Left ventricle myocardium inferior (tissue), 1 donor: ENCODE measurements around the gene LMF1. TPM values are rescaled to one million over a fixed set of nuclear protein-coding genes. Genes with fewer than 3 reads are reported as not detected.

Source experiments
- DNase-seq: peaks from one replicate; pipeline ENCODE4 v3.0.0-alpha.2; 2020
- H3K27ac ChIP-seq: fragments of 200-600 bp; replicated peaks from 2 replicates; pipeline ENCODE4 v1.8.0; 2021
- H3K27me3 ChIP-seq: fragments of 200-600 bp; 2 replicates; pipeline ENCODE4 v1.8.0; 2021; ENCODE audit warnings: low read depth
- H3K36me3 ChIP-seq: fragments of 200-600 bp; 2 replicates; pipeline ENCODE4 v1.8.0; 2021
- H3K4me1 ChIP-seq: fragments of 200-600 bp; 2 replicates; pipeline ENCODE4 v1.8.0; 2021
- H3K4me3 ChIP-seq: fragments of 200-600 bp; 2 replicates; pipeline ENCODE4 v1.8.0; 2021; ENCODE audit warnings: mild to moderate bottlenecking, moderate library complexity
- H3K9me3 ChIP-seq: fragments of 200-600 bp; replicated peaks from 2 replicates; pipeline ENCODE4 v1.8.0; 2021
- intact Hi-C: fragments of 100-400 bp; cut with micrococcal nuclease; formaldehyde crosslinking; loops from one replicate; pipeline ENCODE4 v1.11.0; 2022
- total RNA-seq: library from RNA; stranded (reverse); fragmentation: NEBNext Ultra II Directional; extraction: Animal tissue kit (Norgen Biotek cat#: 25700); gene quantifications from one replicate; pipeline ENCODE4 v1.2.1, GENCODE V29; 2021
- TF ChIP-seq, protein P1 (sequence below): fragments of 200-600 bp; IDR thresholded peaks from 2 replicates; pipeline ENCODE4 v1.8.0; 2021; ENCODE audit warnings: antibody characterized with exemption, mild to moderate bottlenecking, borderline replicate concordance
- donor health status: DM: no; HTN: yes; CAD: no; lungs with severe emphysema.

Gene LMF1
- total RNA-seq, 1 donor from 2014 or later: 6.6 TPM

DNA sequence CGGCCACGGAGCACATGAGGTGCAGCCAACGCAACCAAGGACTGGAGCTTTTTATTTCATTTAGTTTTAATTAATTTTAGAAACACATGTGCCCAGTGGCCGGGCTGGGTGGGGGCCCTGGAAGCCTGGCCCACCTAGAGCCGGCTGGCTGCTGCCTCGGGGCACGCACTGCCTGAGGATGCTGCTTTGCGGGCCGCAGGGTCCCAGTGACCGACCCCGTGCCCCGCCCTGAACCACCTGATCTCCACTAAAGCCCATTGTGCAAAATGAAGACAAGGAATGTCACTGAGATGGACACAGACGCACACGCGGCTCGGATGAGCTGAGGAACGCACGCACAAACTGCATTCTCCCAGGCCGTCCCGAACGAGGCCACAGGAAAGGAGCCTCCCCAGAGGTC is 39.6 kb downstream of the LMF1 start:
- TF ChIP-seq, protein P1, sequence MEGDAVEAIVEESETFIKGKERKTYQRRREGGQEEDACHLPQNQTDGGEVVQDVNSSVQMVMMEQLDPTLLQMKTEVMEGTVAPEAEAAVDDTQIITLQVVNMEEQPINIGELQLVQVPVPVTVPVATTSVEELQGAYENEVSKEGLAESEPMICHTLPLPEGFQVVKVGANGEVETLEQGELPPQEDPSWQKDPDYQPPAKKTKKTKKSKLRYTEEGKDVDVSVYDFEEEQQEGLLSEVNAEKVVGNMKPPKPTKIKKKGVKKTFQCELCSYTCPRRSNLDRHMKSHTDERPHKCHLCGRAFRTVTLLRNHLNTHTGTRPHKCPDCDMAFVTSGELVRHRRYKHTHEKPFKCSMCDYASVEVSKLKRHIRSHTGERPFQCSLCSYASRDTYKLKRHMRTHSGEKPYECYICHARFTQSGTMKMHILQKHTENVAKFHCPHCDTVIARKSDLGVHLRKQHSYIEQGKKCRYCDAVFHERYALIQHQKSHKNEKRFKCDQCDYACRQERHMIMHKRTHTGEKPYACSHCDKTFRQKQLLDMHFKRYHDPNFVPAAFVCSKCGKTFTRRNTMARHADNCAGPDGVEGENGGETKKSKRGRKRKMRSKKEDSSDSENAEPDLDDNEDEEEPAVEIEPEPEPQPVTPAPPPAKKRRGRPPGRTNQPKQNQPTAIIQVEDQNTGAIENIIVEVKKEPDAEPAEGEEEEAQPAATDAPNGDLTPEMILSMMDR: no peak
- H3K4me1 ChIP-seq: no peaks in the 10 kb centered on the region
- H3K27me3 ChIP-seq: no peaks in the 10 kb centered on the region
- no peak overlapping the region for H3K27ac ChIP-seq
- no peak for DNase-seq
- no peak overlapping the region for H3K4me3 ChIP-seq
- no peaks in the 10 kb centered on the region for H3K9me3 ChIP-seq
- intact Hi-C loops: no loop called here
- H3K36me3 ChIP-seq: peaks cover 51% of the 10 kb centered on the region

DNA sequence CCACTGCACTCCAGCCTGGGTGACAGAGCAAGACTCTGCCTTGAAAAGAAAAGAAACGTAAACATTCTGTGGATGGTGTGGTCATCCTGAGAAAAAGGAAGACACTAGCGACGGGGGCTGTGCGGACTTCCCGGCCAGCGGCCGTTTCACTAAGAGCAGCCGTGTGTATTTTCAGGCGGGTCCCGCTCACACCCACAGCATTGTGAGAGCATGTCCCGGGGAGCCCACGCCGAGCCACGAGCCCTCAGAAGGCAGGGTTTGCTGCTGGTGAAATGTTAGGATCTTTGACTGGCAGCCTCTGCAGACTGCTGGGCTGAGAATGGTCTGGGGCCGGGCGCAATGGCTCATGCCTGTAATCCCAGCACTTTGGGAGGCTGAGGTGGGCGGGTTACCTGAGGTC is 40.3 kb downstream of the LMF1 start:
- TF ChIP-seq, protein P1: no peak
- no peaks in the 10 kb centered on the region for H3K9me3 ChIP-seq
- H3K4me3 ChIP-seq: no peak overlapping the region
- no peak overlapping the region for H3K27ac ChIP-seq
- peaks cover 52% of the 10 kb centered on the region for H3K36me3 ChIP-seq
- DNase-seq: no peak
- intact Hi-C loops: no loop called here
- no peaks in the 10 kb centered on the region for H3K4me1 ChIP-seq
- H3K27me3 ChIP-seq: no peaks in the 10 kb centered on the region

DNA sequence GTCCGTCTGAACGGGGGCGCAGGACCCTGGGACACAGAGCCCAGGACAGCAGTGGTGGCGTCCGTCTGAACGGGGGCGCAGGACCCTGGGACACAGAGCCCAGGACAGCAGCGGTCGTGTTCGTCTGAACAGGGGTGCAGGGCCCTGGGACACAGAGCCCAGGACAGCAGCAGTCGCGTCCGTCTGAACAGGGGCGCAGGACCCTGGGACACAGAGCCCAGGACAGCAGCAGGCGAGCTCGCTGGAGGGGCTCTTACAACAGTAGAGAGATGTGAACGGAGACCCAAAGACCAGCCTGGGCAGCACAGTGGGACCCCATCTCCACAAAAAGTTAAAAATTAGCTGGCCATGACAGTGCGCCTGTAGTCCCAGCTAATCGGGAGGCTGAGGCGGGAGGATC is 40.7 kb downstream of the LMF1 start:
- Histone ChIP-seq H3K27me3 (no peaks in the 10 kb centered on the region), H3K27ac (no peak overlapping the region), H3K4me1 (no peaks in the 10 kb centered on the region), H3K9me3 (no peaks in the 10 kb centered on the region), H3K4me3 (no peak overlapping the region), H3K36me3 (peaks cover 52% of the 10 kb centered on the region)
- no peak for DNase-seq
- intact Hi-C loops: no loop called here
- TF ChIP-seq, protein P1: no peak

DNA sequence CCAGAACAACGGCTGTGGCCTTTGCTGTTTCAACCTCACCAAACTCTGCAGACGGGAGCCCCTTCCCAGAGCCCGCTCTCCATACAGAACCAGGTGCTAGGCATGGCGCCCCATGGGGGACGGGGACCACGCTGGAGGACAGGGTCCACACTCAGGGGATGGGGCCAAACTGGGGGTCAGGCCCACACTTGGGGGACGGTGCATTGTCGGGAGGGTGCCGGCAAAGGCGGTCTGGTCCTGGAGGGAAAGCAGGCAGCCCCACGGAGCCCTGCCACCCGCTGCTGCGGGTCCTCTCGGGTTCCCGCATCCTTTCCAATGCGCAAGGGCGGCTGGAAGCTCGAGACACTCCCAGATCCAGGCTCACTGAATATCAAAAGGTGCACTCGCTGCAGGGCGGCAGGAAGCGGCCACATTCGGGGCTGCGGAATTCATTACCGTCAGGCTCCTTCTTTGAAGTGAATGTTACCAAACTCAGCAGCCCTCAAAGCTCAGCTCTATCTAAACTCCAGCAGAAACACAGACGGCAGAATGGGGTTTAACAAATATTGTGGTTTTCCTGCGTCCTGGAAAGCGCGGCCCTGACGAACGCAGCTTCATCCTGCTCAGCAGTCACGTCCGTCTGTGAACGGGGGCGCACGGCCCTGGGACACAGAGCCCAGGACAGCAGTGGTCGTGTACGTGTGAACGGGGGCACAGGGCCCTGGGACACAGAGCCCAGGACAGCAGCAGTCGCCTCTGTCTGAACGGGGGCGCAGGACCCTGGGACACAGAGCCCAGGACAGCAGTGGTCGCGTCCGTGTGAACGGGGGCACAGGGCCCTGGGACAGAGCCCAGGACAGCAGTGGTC is 41.3 kb downstream of the LMF1 start:
- TF ChIP-seq, protein P1: no peak
- DNase-seq: no peak
- H3K9me3 ChIP-seq: no peaks in the 10 kb centered on the region
- peaks cover 5% of the 10 kb centered on the region for H3K4me1 ChIP-seq
- intact Hi-C loops: no loop called here
- no peak overlapping the region for H3K4me3 ChIP-seq
- H3K36me3 ChIP-seq: peaks cover 52% of the 10 kb centered on the region
- no peak overlapping the region for H3K27ac ChIP-seq
- H3K27me3 ChIP-seq: no peaks in the 10 kb centered on the region

DNA sequence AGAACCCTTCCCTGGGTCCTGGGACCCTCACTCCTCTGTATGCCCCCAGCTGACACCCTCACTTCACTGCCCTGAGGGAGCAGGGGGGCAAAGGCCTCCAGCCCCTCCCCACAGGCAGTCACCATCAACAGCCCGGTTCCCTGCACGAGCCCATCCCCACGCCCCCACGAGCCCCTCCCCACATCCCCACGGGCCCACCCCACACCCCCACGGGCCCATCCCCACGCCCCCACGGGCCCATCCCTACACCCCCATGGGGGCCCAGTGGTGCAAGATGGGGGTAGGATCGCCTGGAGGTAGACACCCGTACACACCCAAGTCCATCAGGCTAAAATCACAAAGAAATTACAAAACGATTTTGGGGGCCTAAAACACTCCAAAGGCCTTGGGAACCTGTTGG is 42.3 kb downstream of the LMF1 start:
- Histone ChIP-seq H3K27ac (no peak overlapping the region), H3K4me1 (peaks cover 12% of the 10 kb centered on the region), H3K9me3 (peaks cover 1% of the 10 kb centered on the region), H3K36me3 (peaks cover 49% of the 10 kb centered on the region), H3K4me3 (no peak overlapping the region), H3K27me3 (no peaks in the 10 kb centered on the region)
- TF ChIP-seq, protein P1: no peak
- no peak for DNase-seq
- intact Hi-C loops: no loop called here
